HPDE6-E6E7 (cell line): Measurements from ENCODE around the gene SMIM28.

Experiments used
- DNase-seq: peaks from one replicate; pipeline ENCODE4 v3.0.0; 2011; ENCODE audit warnings: missing footprints; ENCODE audit errors: extremely low spot score

SMIM28 gene

DNA sequence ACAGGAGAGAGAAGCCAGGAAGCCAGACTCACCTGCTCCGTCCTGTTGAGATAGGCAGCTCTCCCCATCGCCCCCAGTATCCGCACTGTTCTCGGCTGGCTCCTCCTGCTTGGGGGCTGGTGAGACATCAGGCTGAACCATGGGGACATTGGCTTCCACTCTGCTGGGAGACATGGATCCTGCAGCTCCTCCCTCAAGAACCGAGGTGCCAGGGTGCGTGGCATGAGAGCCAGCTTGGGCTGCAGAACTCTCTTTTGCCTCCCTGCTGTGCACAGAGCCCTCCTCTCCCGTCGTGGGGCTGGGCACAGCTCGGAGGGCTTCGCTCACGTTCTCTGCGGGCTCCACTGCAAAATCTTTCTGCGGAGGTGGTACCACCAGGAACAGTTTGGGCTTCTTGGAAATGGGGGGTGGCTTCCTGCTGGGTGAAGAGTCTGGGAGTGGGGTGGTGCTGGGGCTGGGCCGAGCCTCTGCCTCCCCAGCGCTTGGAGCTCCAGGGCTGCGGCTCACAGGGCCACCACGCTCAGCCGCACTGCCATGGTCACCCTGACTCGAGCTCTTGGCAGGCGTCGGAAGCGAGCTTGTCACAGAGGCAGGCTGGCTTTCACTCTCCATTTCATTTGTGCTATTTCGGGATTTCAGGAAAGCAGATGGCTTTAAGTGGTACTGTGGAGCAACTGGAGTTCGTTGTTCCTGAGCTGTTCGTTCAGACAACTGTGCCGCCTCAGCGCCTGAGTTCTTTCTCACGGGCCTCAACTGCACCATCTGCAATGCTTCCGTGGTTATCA is 52.8 kb downstream of the SMIM28 start:
- DNase-seq: no peak

GRCh38 chr6:138431256-138432062 is 53.8 kb downstream of the SMIM28 start:
- no peak for DNase-seq

DNA sequence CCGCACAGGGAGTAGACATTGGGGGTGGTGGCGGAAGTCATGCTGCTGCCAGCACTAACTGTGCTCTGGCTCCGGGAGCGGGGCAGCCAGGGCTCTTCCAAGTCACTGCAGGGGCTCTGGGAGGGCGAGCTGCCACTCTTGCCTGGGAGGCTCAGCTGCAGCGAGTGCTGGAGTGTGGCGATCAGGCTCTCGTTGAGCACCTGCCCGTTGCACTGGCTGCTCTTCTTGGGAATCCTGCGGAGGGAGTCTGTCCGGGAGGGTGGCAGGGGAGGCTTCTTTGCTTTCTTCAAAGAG is 54.3 kb downstream of the SMIM28 start:
- no peak for DNase-seq
